NCI-H2196 (cell line): Measurements from ENCODE around the gene AKT1.
"Not testable (repeated sequence)": the region's sequence is repeated elsewhere in the genome, so short reads cannot be mapped to it uniquely, and the experiment has no call there.

Experiments used
- DNase-seq: peaks from one replicate; lab custom pipeline; 2025; ENCODE audit not compliant: unreplicated experiment; lab: John Stamatoyannopoulos, UW

AKT1 gene

DNA sequence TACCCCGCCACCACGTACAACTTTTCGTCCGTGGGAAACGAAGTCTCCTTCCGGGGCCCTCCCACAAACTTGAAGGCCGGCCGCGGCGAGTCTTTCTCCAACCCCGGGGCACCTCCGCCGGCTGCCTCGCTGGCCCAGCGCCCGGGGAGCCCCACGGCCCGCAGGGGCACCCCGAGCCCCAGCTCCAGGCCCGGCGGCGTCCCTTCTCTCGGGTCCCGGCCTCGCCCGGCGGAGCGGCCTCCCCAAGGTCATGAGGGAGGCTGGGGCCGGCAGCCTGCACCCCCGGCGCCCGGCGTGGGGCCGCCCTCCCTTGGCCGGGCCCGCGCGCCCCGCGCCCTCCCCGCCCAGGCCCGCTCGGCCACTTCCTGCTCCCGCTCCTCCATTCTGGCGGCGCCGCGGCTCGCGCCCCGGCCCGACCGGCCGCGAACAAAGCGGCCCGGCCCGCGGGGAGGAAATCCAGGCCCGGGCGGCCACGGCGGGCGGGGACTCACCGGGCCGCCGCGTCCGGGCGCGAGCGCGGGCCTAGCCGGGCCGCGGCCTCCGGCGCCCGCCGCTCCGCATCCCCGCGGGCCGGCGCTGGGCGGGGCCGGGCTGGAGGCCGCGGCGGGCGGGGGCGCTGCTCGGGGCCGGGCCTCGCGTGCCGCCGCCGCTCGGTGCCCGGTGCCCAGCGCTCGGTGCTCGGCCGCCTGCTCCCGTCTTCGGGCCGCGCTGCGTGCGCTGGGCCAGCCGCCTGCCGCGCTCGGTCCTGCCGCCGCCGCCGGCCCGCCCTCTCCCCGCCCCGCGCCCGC is at the start of gene AKT1:
Gene AKT1, minus strand, starts transcription at position 756 of the 788 bp plus-strand sequence. CDS start 3,105 bp downstream, outside the sequence.
- peak; percentile 27 for DNase-seq

DNA sequence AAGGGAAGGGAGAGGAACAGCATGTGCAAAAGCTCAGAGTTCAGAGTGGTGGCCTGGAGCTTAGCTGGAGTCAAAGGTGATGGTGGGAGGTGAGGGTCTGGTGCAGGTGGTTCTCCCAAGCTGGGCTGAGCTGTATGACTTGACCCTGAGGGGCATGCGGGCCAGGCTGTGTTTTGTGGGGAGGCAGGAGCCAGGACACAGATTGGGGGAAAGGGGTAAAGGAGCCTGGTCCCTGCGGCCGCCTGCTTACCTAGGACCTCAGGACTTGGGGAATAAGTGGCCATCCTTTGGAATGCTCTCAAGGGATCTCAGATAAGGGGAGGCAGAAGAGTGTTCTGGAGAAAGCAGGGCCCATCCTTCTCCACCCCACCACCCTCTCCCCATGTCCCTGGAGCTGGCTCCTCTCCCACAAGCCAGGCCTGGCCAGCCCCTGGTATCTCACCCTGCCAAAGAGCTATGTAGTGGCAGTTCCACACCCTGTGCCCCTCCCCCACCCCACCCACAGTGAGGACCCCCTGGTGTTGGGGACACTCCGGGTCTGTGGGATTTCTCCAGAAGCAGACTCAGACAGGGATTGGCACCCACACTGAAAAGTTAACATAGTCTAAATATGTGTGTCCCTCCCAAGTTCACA is 49.6 kb upstream of the AKT1 start:
- DNase-seq = no peak

DNA sequence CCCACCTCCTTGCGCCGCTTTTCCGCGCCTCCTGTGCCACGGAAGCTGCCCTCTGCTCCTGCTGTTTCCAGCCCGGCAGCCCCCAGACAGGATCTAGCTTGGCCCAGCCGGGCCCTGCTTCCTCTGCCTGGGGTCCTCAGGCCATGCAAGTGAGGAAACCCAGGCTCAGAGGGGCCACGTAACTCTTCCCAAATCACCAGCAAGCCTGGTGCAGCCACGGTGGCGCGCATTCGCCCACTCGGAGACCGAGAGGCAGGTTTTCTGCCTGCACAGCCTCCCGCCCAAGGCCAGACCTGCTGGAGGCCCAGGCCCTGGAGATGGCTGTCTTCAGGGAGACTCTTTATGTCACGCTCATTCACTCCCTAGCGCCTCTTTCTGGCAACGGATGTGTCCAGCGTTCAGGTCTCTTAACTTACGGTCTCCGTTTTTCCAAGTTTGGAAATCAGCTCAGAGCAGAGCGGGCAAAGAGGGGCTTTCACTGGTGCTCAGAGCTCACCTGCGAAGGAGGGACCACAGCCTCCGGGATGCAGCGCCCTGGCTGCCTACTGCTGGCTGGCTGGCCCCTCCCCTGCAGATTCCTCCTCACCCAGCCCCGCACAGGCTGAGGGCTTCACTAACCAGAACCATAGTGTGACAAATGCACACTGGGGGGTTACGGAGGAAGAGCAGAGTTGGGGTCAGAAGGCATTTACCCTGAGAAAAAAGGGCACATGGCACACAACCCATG is 48.9 kb upstream of the AKT1 start:
- DNase-seq = no peak

DNA sequence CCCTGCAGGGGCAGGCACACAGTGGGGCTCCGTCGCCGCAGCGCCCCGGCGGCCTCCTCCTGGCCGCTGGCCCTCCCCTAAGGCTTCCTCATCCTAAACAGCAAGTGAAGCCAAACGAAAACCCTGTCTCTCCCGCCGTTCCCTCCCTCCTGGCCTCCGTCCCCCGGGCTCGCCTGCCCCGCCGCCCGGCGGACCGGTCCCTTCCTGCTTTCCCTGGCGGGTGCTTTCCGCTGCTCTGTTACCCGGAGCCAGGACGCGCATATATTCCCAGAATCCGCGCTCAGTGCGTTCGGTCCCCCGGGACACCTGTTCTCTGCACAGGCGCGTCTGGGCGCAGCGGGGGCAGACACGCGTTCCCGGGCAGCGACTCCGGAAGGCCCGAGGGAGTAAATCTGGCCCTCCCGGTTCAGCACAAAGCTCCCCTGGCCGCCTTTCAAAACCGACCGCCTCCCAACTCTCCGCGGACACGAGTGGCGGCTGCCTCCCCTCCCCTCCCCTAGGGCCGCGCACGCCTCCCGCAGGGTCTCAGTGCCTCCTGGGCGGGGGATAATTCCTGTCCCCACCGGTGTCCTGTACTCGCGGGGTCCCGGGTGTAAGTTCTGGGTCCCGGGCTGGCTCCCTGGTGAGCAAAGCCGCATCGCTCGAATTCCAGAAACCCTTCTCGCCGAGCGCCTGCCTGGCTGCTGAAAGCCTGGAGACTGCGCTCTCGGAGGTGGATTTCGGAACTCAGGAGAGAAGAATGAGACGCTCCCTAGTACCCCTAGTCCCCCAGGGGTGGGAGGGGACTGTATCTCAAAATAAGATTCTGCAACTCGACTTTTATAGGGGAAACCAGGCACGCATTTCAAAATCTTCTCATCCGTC is 48.1 kb upstream of the AKT1 start:
- no peak for DNase-seq

DNA sequence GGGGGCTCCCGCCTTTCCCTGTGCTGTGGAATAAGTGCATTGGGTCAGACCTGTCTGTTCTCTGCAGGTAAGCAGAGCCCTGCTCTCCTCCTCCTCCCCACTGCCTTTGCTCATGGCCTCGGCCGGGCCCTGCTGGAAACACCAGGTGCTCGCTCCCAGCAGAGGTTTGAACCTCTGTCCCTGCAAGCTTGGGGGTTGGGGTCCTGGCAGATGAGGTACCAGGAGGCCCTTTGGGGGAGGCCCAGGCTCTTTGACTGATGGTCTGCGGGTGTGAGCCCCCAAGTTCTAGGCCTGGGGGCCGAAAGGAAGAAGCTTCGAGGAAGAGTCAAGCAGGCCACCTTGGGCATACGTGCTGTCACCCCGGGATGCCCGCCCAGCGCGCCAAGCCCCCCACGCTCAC is 47.5 kb upstream of the AKT1 start:
- no peak for DNase-seq

DNA sequence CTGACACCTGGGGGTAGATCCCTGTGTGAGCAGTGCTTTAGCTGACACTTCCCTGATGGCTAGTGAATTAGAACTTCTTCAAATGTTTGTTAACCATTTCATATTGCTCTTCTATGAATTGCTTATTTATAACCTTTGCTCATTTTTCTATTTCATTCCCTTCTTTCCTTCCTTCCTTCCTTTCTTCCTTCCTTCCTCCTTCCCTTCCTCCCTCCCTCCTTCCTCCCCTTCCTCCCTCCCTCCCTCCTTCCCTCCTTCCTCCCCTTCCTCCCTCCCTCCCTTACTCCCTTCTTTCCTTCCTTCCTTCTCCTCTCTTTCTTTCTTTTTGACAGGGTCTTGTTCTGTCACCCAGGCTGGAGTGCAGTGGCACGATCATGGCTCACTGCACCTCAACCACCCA is 46.2 kb upstream of the AKT1 start:
- DNase-seq = no peak

DNA sequence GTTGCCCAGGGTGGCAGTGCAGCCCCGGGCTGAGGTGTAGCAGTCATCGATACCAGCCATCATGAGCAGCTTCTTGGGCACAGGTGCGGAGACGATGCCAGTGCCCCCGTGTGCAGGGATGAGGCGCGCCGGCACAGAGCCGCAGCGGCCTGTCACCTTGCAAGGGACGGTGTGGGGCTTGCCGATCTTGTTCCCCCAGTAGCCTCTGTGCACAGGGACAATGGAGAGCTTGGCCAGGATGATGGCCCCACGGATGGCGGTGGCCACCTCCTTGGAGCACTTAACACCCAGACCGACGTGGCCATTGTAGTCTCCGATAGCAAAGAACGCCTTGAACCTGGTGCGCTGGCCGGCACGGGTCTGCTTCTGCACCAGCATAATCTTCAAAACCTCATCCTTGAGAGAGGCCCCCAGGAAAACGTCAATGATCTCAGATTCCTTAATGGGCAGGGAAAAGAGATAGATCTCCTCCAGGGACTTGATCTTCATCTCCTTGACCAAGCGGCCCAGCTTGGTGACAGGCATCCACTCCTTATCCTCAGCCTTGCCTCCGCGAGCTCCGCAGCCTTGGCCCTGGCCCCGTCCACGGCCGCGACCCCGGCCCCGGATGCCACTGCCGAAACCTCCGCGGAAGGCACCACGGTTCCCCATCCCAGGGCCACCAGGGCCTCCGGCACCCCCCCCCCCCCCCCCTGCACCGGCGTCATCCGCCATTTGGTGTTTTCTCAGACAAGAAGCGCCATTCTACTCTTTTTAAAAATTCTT is 40.8 kb upstream of the AKT1 start:
- not testable (repeated sequence) for DNase-seq

DNA sequence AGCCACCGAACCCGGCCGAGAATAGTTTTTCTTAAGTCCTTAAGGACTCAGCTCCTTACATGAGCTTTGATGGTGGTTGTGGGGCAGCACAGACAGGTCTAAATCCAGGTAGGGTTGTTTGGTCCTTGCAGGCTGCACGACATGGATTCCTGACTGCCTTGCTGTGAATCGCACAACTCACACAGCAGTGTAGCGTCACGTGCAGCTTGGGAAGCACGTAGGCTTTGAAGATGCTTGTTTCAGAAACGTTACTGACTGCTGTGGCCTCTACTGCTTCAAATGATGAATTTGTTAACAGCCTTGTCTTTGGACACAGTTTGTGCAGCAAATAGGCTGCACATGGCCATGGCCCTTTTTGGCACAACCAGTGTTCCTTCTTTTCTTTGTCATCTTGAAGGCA is 35.2 kb upstream of the AKT1 start:
- no peak for DNase-seq

DNA sequence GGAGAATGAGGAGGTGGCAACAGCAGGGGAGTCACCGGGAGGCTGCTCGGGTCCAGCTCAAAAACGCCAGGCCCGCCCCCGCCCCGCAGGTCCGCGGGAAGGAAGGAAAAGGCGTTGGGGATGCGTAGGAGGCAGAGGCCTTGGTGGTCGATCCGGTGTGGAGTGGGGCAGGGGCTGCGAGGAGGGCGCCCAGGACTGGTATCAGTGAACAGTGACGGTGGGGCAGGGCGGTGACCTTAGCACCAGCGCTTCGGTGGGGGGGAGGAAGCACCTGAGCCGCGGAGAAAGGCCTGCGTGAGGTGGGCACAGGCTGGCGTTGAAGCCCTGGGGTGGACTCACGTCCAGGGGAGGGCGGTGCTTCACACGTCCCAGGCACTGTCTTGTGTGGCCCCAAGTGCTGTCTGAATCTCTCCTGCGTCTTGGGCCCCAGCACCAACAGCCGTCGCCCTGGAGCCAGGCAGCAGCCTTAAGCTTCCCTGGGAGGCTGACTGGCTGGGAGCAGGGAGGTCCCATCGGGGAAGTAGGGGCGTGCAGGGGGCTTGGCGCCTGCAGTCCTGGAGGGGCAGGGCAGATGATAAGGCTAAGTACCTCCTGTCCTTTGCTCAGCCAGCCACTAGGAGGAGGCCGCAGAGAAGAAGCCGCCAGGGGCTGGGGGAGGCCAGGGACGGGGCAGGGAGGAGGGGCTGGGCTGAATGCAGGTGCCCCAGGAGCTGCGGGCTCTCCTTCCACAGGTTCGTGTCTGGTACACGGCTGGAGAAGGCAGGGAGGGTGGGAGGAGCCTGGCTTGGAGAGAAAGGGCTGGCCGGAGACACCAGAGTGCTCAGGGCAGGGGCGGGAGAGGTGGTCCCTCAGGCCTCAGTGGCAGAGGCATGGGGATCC is 31.9 kb upstream of the AKT1 start:
- DNase-seq = peak; percentile 10

DNA sequence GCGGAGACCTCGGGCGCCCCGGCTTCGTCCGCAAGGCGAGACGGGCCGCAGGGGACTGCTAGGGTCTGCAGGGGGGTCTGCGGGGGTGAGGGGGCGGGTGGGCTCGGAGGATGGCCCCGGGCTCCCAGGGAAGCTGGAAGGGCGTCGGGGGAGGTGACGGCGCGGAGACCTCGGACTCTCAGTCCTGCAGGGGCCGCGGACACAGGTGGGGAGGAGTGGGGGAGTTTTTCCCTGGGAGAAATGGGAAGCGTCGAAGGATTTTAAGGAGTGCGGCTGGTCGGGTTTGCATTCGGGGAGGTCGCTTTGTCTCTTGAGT is 31.3 kb upstream of the AKT1 start:
- DNase-seq = no peak

DNA sequence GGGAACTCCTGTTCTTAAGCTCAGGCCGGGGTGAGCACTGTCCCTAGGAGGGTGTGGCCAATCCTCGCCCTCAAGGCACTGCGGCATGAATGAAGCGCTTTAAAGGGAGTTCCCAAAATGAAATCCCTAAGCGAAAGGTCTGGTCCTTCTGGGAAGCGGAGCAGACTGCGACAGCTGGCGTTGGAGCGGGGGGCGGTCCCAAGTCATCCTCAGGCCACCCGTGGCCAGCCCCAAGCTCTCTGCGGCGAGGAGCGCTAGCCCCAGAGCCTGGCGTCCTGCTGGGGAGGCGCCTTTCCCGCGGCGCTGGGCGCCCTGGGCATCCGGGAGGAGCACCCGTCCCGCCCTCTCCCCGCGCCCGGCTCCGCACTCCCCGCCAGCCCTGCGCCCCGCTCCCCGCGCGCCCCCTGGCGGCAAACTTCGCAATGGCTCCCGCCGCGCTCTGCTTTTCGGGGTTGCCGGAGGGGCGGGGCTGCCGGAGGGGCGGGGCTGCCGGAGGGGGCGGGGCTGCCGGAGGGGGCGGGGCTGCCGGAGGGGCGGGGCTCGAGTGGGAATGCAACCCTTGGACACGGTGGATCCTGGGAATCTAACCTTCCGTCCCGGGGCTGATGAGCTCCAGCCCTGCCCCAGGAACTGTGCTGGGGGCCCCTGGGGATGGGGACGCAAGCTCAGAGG is 30.8 kb upstream of the AKT1 start:
- peak; percentile 75 for DNase-seq

DNA sequence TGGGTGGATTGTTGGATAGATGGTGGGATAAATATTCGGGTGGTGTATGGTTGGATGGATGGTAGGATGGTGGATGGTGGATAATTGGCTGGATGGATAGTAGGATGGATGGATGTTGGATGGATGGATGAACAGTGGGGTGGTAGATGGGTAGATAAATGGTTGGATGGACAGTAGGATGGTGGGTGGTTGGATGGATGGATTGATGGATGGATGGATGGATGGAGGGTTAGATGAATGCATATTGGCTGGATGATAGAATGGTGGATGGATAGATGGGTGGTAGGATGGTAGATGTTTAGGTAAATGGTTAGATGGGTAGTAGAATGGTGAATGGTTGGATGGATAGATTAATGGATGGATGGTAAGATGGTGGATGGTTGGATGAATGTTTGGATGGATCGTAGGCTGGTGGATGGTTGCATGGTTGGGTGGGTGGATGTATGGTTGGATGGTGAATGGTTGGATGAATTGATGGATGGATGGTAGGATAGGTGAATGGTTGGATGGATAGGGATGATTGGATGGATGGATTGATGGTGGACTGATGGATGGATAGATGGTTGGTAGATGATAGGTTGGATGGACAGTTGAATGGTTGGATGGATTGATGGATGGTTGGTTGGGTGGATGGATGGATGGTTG is 28.9 kb upstream of the AKT1 start:
- no peak for DNase-seq

DNA sequence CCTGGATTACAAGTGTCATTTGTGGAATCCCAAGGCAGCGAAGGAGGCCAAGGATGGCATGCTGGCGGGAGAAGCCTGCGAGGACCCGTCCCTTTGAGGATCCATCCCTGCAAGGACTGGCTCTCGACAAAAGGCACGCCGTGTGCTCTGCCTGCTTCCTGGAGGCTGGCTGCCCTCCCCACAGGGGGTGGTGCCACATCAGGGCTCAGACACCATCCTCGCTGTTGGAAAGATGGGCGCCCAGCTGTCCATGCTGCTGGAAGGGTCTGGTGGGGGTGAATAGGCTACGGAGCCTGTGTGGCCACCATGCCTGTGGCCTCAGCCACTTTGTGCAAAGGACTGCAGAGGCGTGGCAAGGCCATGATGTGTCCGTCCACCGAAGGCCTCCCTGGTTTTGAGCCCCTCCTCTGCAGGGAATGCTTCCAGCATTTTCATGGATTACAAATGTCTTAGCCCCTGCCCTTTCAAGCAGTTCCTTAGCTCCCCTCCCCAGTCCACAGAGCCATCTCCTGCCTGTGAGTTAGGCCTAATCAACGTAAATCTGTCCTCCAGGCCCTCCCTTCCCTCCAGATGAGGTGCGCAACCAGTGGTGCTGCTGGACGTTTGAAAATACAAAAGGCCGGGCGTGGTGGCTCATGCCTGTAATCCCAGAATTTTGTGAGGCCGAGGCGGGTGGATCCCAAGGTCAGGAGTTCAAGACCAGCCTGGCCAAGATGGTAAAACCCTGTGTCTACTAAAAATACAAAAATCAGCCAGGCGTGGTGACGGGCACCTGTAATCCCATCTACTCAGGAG is 27.5 kb upstream of the AKT1 start:
- no peak for DNase-seq

DNA sequence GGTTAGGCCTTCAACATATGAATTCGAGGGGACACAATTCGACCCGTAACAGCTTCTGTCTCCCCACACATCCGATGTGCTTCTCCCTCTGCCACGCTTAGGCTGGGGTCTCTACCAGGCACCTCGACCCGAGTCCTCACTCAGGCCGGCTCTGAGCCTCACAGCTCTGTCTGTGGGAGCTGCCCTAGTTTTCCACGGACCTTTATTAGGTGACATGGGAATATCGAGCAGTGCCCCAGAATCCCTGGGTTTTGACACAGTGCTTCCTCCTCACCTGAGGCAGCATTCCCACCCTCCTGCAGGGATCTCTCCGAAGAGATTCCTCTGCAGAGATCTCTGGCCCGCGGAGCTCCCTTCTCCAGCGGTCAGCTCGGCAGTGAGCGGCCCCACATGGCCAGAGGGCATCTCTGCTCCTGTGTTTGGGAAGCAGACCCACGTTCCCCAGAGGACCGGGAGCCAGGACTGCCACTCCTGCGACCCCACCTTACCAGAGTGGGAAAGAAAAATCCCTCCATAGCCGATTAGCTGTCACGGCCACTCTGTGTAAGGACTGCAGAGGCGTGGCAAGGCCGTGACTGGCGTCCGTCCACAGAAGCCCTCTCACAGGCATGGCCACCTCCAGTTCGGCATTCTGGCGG is 26.5 kb upstream of the AKT1 start:
- DNase-seq = no peak

DNA sequence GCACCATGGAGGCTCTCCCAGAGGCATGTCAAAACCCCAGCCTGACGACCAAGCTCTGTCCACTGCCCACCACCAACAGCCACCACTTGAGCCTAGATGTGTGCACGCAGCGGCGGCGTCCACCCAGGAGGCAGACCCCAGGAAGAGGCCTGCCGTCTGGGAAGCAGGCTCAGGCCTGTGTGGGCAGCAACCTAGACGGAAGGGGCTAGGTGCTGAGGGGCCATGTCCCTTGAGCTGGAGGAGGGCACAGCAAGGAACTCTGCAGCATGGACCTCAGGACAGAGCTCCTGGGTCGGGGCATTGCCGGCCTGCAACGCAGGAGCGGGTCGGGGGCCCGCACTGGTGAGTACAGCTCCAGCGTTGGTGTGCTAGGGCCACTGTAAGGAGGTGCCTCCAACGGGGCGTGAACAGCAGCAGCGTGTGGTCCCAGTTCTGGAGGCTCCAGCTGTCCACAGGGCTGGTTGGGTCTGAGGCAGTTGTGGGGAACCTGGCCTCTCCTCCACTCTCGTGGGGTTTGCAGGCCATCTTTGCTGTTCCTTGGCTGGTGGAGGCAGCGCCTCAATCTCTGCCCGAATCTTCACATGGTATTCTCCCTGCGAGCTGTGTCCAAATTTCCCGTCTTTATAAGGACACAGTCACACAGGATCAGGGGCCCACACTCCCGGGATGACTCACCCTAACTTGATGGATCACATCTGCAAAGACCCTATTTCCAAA is 25.8 kb upstream of the AKT1 start:
- DNase-seq = no peak

DNA sequence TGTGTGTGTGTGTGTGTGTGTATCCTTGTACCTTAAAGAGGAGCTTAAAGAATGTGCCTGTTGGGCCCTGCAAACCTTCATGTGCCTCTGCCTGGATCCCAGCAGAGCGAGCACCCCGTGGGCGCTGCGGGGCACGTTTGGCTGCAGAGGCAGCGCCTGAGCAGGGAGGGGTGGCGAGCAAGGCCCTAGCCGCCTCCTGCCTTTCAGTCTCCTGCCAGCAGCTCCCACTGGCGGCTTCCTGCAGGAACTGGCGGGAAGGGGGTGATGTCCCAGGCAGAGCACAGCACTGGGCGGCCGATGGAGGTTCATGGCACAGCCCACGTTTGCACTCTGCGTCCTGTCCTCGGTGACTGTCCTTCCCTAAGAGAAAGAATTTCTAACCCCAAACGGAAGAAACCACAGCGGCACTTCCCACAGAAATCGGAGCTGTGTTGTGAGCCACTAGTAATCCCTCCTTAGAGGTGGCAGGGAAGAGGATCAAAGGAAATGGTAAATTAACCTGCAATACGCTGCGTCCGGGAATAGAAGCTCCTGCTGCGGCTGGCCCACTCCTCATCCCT is 25.2 kb upstream of the AKT1 start:
- no peak for DNase-seq
